Activated CD8-positive, alpha-beta T cell treated with anti-CD3 and anti-CD28 coated beads for 36 hours (primary cell): ENCODE measurements around the gene PCDH9. TPM values are rescaled to one million over a fixed set of nuclear protein-coding genes. Genes with fewer than 3 reads are reported as not detected.

ENCODE experiments used
- ATAC-seq: fragments of 200-7000 bp; cut with Tn5 transposase; one replicate; pipeline ENCODE4 v1.10.0; 2021; ENCODE audit warnings: mild to moderate bottlenecking, moderate library complexity
- CTCF ChIA-PET: fragments of 350-600 bp; sonication (Branson Sonifier 250); formaldehyde crosslinking; loops from one replicate; lab custom pipeline; 2021; ENCODE audit warnings: antibody characterized with exemption; lab: Charles Lee
- POLR2A ChIA-PET: fragments of 350-600 bp; sonication (Branson Sonifier 250); formaldehyde crosslinking; loops from one replicate; lab custom pipeline; 2021; ENCODE audit warnings: antibody characterized with exemption; lab: Charles Lee
- DNase-seq: peaks from one replicate; pipeline ENCODE4 v3.0.0-alpha.2; 2020
- H3K27ac Mint-ChIP-seq: one replicate; pipeline ENCODE4 v1.8.0; 2021; ENCODE audit warnings: mild to moderate bottlenecking, mixed read lengths
- H3K27me3 Mint-ChIP-seq: one replicate; pipeline ENCODE4 v1.8.0; 2021; ENCODE audit warnings: mixed read lengths
- H3K36me3 Mint-ChIP-seq: one replicate; pipeline ENCODE4 v1.8.0; 2021; ENCODE audit warnings: low read depth, mixed read lengths
- H3K4me1 Mint-ChIP-seq: one replicate; pipeline ENCODE4 v1.8.0; 2021; ENCODE audit warnings: low read depth, mixed read lengths
- H3K4me3 Mint-ChIP-seq: one replicate; pipeline ENCODE4 v1.8.0; 2021; ENCODE audit warnings: mild to moderate bottlenecking, moderate library complexity, mixed read lengths
- H3K9me3 Mint-ChIP-seq: one replicate; pipeline ENCODE4 v1.8.0; 2021; ENCODE audit warnings: mixed read lengths
- intact Hi-C: fragments of 100-400 bp; cut with micrococcal nuclease; formaldehyde crosslinking; loops from one replicate; pipeline ENCODE4 v1.10.0; 2022
- total RNA-seq, 2 experiments: library from RNA; stranded (reverse); gene quantifications; one replicate each; pipeline ENCODE4 v1.2.3, GENCODE V29; 2021
- TF ChIP-seq, protein P1 (sequence below): fragments of 200-600 bp; IDR thresholded peaks from one replicate; pipeline ENCODE4 v1.8.0; 2022; ENCODE audit warnings: antibody characterized with exemption, mild to moderate bottlenecking

The PCDH9 gene
- total RNA-seq, 2 experiments from 2014 or later: 0.04 to 0.14 TPM

DNA sequence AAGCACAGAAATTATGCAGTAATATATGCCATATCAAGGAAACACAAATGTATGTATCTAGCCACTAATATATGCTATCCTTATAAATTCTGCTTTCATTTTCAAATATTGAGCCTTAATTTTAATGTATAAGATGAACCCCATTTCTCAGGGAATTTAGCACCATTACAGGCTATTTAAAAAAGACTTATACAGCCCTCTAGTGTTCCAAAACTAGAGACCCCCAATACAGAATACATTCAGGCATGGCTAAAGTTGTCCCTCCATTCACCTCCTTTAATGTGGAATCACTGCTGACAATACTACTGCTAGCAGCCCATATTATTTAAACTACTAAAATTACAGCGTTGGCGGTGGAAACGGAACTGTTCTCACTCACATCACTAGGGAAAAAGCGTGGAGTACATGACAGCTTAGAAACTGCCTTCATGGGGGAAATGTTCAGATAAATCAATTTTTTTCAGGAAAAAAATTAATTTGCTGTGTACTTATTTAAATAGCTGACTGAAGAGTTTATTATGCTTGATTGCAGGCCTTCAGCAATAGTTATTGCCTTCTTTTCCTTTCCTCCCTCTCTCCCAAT lies 541.0 kb downstream of the PCDH9 start:
- ChIA-PET CTCF (no interaction called here), POLR2A (no interaction called here)
- TF ChIP-seq, protein P1, sequence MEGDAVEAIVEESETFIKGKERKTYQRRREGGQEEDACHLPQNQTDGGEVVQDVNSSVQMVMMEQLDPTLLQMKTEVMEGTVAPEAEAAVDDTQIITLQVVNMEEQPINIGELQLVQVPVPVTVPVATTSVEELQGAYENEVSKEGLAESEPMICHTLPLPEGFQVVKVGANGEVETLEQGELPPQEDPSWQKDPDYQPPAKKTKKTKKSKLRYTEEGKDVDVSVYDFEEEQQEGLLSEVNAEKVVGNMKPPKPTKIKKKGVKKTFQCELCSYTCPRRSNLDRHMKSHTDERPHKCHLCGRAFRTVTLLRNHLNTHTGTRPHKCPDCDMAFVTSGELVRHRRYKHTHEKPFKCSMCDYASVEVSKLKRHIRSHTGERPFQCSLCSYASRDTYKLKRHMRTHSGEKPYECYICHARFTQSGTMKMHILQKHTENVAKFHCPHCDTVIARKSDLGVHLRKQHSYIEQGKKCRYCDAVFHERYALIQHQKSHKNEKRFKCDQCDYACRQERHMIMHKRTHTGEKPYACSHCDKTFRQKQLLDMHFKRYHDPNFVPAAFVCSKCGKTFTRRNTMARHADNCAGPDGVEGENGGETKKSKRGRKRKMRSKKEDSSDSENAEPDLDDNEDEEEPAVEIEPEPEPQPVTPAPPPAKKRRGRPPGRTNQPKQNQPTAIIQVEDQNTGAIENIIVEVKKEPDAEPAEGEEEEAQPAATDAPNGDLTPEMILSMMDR: no peak
- intact Hi-C loops: no loop called here
- Mint-ChIP-seq H3K36me3 (no peaks in the 10 kb centered on the region), H3K9me3 (peaks cover 7% of the 10 kb centered on the region), H3K27ac (no peak overlapping the region), H3K27me3 (no peaks in the 10 kb centered on the region), H3K4me1 (no peaks in the 10 kb centered on the region), H3K4me3 (no peak overlapping the region)
- DNase-seq: no peak
- ATAC-seq: no peak

- TF ChIP-seq, protein P1: no peak
- Mint-ChIP-seq H3K36me3 (no peaks in the 10 kb centered on the region), H3K27me3 (no peaks in the 10 kb centered on the region), H3K4me3 (no peak overlapping the region), H3K27ac (no peak overlapping the region), H3K4me1 (no peaks in the 10 kb centered on the region), H3K9me3 (peaks cover 7% of the 10 kb centered on the region)
- ChIA-PET POLR2A (no interaction called here), CTCF (no interaction called here)
- intact Hi-C loops: no loop called here
- DNase-seq (no peak), ATAC-seq (no peak)
Measured at GRCh38 chr13:66681403-66681802, 548.7 kb downstream of the PCDH9 start.

- Mint-ChIP-seq H3K9me3 (peaks cover 5% of the 10 kb centered on the region), H3K27ac (no peak overlapping the region), H3K4me3 (no peak overlapping the region), H3K4me1 (no peaks in the 10 kb centered on the region), H3K27me3 (no peaks in the 10 kb centered on the region), H3K36me3 (no peaks in the 10 kb centered on the region)
- intact Hi-C loops: no loop called here
- ChIA-PET POLR2A (no interaction called here), CTCF (no interaction called here)
- no peak for DNase-seq
- ATAC-seq: no peak
- TF ChIP-seq, protein P1: no peak
Measured at GRCh38 chr13:66680031-66680430, 550.1 kb downstream of the PCDH9 start.

GRCh38 chr13:66675620-66676019 lies 554.5 kb downstream of the PCDH9 start:
- no peaks in the 10 kb centered on the region for H3K36me3 Mint-ChIP-seq
- H3K27me3 Mint-ChIP-seq: no peaks in the 10 kb centered on the region
- no peaks in the 10 kb centered on the region for H3K4me1 Mint-ChIP-seq
- ChIA-PET CTCF (no interaction called here), POLR2A (no interaction called here)
- ATAC-seq (no peak), DNase-seq (no peak)
- H3K4me3 Mint-ChIP-seq: no peak overlapping the region
- peaks cover 7% of the 10 kb centered on the region for H3K9me3 Mint-ChIP-seq
- TF ChIP-seq, protein P1: no peak
- no peak overlapping the region for H3K27ac Mint-ChIP-seq
- intact Hi-C loops: no loop called here

DNA sequence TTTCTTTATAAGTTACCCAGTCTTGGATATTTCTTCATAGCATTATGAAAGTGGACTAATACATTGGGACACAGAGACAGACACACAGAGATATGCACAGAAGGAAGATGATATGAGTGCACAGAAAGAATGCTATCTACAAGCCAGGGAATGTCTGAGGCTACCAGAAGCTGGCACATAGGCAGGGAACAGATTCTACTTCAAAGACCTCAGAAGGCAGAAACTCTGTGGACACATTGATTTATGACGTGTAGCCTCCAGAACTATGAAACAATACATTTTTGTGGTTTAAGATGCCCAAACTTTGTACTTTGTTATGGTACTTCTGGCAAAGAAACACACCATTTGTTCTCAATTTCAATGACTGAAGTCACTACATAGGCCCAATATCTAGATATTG lies 556.7 kb downstream of the PCDH9 start:
- no peaks in the 10 kb centered on the region for H3K27me3 Mint-ChIP-seq
- intact Hi-C loops: no loop called here
- no peak for DNase-seq
- H3K4me3 Mint-ChIP-seq: no peak overlapping the region
- ATAC-seq: no peak
- no peak overlapping the region for H3K27ac Mint-ChIP-seq
- TF ChIP-seq, protein P1: no peak
- CTCF ChIA-PET: no interaction called here
- POLR2A ChIA-PET: no interaction called here
- H3K4me1 Mint-ChIP-seq: no peaks in the 10 kb centered on the region
- no peaks in the 10 kb centered on the region for H3K36me3 Mint-ChIP-seq
- H3K9me3 Mint-ChIP-seq: peaks cover 7% of the 10 kb centered on the region
